HCEC 1CT (cell line): ENCODE data around the gene DACT2.

Source experiments
- DNase-seq: peaks from one replicate; pipeline ENCODE4 v3.0.0-alpha.2; 2017

Gene DACT2

GRCh38 chr6:168348186-168348585 lies 28.6 kb upstream of the DACT2 start:
- DNase-seq: no peak

GRCh38 chr6:168347615-168348014 lies 28.0 kb upstream of the DACT2 start:
- no peak for DNase-seq

DNA sequence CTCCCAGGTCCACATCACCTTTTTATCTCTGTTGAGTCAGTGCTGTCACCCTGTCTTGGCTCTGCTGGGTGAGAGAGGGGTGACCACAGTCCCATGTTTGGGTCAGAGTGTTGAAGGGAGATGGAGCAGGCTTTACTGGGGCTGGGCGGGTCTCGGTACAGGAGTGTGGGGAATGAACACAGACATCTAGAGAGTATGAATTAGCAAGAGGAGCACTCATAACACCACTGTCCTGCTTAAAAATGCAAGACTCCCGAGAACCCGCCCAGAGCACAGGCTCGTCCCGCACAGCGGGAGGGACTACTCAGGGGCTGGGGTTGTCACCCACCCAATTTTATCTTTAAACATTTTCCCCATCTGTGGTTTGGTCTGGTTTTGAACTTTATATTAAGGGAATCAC lies 27.5 kb upstream of the DACT2 start:
- DNase-seq: no peak

DNA sequence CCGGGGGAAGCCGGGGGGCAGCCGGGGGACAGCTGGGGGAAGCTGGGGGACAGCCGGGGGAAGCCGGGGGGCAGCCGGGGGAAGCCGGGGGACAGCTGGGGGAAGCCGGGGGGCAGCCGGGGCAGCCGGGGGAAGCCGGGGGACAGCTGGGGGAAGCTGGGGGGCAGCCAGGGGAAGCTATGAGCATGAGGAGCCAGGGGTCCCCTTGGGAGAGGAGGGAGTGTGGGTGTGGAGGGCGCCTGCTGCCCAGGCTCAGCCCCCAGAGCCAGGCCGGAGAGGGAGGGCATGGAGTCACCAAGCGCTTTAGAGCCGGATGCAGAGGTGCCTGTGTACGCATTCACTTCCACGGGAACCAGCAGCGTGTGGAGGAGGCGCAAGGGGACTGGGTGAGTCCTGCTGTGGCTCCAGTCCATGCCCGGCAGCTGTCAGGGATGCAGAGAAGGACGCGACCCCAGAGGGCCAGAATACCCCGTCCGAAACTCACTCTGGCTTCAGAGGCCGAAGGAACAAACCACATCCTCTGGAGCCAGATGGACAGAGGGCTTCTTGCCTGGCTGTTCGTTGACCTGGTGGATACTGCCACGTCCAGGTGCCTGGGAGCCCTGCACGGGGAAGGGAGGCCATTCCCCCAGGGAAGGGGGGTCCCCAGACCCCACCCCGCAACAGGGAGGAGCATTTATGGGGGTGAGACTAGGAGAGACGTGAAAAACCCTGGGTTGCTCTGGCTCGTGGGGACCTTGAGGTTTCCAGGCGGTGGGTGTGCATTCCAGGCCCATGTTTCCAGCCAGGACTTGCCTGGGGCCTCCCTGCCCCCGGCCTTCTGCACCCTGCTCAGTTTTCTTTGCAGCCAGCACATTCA lies 26.5 kb upstream of the DACT2 start:
- DNase-seq: no peak

GRCh38 chr6:168345266-168345665 lies 25.7 kb upstream of the DACT2 start:
- DNase-seq: no peak

- no peak for DNase-seq
Measured at GRCh38 chr6:168344338-168344737, 24.8 kb upstream of the DACT2 start.

DNA sequence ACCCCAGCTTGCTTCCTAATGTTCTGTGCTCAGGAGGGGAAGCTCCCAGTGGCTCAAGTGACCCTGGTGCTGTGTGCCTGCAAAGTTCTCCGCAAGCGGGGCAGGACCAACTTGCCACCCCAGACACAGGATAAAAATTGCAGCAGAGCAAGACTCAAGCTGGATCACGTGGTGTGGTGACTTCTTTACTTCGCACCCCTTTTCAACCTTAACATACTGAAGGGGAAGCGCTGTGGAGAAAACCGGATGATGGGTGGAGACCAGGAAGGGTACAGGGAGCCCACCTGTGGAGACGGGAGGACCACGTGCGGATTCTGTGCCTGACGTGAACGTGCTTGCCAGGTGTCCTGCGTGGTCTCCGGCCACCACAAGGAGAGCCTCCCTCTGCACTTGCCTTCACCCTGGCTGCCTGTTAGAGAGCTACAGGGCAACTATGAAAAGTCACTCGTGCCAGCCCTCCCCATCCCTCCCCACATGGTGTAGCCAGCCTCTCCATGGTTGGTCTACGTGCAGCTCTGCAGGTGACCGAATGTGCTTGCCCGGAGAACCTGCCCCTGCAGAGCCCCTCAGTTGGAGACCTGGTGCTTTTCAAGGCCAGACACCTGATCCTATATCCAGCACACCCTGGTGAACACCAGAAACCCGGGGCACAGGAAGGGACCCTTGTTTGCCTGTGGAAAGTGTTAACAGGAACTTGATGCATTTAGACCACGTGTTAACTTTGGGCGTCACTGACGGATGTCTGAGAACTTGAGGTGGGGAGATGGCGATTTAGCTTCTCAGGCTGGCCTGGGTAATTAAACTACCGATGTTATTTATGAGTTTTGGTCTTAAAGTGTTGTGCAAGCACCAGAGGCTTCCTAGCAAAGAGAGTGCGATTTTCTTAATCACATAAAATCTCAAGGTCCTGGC lies 23.9 kb upstream of the DACT2 start:
- DNase-seq: no peak

GRCh38 chr6:168342636-168343035 lies 23.1 kb upstream of the DACT2 start:
- no peak for DNase-seq

GRCh38 chr6:168341280-168341900 lies 21.8 kb upstream of the DACT2 start:
- no peak for DNase-seq

DNA sequence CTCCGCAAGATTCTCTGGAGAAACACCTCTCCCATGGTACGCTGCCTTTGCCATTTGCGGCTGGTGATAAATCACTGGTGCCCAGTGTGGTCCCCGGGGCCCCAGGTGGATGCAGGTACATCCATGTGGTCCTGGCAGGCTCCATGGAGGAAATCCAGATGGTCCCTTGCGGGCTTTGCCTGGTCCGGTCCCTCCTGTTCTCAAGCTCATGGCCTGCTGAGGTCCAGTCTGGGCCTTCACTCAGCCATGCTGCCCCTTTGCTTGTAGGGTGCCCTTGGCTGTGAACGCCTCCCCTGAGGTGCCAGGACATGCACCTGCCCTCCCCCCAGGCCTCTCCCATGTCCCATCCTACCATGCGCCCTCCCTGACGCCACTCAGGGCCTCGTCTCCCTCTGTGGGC lies 21.2 kb upstream of the DACT2 start:
- DNase-seq: no peak

- DNase-seq: no peak
Measured at GRCh38 chr6:168338777-168339176, 19.2 kb upstream of the DACT2 start.

DNA sequence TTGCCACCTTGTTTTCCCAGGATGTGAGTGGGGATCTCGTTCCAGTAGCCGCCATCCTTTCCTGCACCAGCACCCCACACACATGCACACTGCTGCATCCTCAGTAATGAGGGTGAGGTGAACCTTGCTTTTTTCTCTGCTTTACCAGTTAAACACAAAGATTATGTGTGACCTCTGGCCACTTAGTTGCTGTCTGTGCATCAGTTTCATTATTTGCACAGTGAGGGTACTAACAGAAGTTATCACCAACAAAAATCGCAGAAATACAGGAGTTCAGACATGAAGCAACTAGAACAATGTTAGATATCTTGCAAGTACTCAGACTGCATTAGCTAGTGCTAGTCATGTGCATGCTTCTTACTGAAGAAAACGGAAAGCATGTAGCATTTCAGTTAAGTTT lies 17.4 kb upstream of the DACT2 start:
- no peak for DNase-seq

DNA sequence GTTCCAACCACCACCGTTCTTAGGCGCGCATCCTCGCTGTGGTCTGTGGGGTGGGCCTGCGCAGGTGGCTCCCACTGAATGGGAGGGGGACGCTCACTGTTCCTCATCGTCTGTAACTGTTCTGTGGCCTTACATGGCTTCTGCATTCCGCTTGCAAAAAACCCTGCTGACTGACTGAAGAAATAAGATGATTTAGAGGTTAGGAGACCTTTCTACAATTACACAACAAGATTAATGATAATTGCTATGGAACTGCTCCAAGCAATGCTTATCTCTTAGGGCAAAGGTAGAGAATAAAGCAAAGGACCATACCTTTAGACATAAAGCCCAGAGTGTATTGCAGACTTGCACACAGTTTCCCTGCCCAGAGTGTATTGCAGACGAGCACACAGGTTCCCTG lies 14.4 kb upstream of the DACT2 start:
- no peak for DNase-seq

- DNase-seq: no peak
Measured at GRCh38 chr6:168333491-168333890, 13.9 kb upstream of the DACT2 start.

DNA sequence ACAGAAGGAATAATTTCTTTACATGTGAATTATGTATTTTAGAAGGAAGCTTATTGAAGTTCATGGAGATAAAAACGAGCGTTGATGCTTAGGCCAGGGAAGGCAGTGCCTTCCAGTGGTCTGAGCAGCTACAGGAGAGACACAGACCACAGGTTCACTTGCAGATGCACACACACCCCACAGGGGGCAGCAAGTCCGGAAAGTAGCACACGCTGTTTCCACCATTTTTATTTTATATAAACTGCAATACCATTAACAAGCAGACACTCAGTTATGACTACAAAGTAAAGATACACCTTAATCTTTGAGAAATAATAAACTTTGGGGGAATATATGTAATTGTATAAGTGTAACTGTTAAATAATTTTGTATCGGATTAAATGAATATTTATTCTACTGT lies 13.5 kb upstream of the DACT2 start:
- no peak for DNase-seq

DNA sequence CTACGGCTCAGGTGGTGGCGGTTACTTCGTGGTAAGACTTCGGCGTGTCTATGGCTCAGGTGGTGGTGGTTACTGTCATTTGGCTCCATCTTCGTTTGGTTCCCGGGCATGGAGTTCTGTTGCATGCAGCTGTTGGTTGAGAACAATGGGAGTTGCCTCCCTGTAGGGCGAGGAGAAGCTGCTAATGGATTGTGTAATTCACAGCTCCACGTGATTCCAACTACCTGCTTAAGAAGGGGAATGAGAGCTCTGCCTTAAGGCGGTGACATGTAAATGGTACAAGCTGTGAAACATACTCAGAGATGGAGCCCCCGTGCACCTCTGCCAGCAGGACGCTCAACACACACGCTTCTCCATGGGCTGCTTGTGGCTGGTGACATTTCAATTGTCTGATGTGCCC lies 12.4 kb upstream of the DACT2 start:
- no peak for DNase-seq

DNA sequence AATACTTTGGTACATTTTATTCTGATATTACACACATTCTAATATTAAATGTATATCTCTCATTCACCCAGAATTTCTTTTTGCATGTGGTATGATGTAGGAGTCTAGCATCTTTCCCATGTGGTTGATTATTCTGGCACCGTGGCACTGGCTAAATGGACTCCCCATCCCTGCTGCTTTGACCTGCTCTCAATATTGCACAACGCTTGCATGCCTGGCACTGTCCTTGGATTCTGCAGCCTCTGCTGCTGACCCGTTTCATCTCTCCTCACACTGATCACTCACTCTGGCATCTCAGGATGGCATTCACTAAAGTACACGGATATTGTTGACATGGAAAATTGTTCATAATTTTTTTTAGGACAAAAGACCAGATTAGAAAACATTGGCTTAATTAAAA lies 11.5 kb upstream of the DACT2 start:
- no peak for DNase-seq

- no peak for DNase-seq
Measured at GRCh38 chr6:168330403-168330802, 10.8 kb upstream of the DACT2 start.

DNA sequence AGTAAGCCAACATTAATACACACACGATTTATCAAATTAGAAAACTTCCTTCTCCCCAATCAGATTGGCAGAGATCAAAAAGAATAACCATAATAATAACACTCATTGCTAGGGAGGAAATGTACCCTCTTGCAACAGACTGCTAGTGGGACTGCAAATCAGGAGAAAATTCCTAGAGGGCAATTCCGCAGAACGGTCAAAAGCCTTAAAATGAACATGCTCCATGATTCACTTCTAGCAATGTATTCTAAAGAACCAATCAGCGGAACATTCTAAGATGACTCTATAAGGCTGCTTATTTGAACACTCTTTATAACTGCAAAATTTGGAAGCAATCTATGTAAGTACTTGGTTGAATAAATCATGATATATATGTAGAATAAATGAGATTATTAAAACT lies 8.5 kb upstream of the DACT2 start:
- no peak for DNase-seq

- DNase-seq: no peak
Measured at GRCh38 chr6:168326294-168327261, 7.0 kb upstream of the DACT2 start.

DNA sequence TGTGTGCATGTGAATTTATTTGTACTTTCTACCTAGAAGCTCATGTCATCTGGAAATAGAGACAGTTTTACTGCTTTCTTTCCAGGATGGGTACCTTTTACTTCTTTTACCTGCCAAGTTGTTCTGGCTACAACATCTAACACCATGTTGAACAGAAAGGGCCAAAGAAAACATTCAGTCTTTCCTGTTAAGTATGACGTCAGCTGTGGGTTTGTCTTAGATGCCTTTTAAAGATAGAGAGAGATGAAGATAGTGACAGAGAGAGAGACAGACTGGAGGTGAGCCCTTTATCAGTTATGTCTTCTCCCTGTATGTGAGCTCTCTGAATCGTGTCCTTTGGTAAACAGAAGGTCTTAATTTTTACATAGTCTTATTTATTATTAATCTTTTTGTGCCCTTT lies 3.4 kb upstream of the DACT2 start:
- DNase-seq: no peak

DNA sequence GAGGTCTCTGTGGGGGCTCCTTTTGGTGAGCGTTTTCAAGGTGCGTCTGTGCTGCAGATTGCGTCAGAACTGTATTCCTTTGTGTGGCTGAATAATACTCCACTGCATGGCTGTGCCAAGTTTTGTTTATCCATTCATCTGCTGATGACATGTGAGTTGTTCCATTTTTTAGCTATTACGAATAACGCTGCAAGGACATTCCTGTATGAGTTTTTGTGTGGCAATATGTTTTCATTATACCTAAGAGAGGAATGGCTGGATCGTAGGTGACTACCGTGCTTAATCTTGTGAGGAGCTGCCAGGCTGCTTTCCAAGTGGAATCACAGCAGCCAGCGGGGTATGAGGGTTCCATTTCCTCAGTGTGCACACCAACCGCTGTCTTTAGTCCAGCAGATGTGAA lies 1.1 kb upstream of the DACT2 start:
- no peak for DNase-seq
